Activated B cell treated with CpG ODN at 0.5 μM for 24 hours (primary cell): ENCODE results near the gene PACRGL. TPM values are rescaled to one million over a fixed set of nuclear protein-coding genes. Genes with fewer than 3 reads are reported as not detected.

Experiments used
- ATAC-seq: fragments of 200-7000 bp; cut with Tn5 transposase; one replicate; pipeline ENCODE4 v1.10.0; 2021; ENCODE audit warnings: low read depth, mild to moderate bottlenecking, moderate library complexity
- CTCF ChIA-PET: fragments of 350-600 bp; sonication (Branson Sonifier 250); formaldehyde crosslinking; loops from one replicate; lab custom pipeline; 2021; ENCODE audit warnings: antibody characterized with exemption; lab: Charles Lee
- POLR2A ChIA-PET: fragments of 350-600 bp; sonication (Branson Sonifier 250); formaldehyde crosslinking; loops from one replicate; lab custom pipeline; 2021; ENCODE audit warnings: antibody characterized with exemption; lab: Charles Lee
- DNase-seq: peaks from one replicate; pipeline ENCODE4 v3.0.0; 2022
- H3K27ac Mint-ChIP-seq: one replicate; pipeline ENCODE4 v1.8.0; 2020; ENCODE audit warnings: mixed read lengths
- H3K27me3 Mint-ChIP-seq: one replicate; pipeline ENCODE4 v1.8.0; 2021; ENCODE audit warnings: mixed read lengths
- H3K36me3 Mint-ChIP-seq: one replicate; pipeline ENCODE4 v1.8.0; 2021; ENCODE audit warnings: low read depth, mixed read lengths
- H3K4me1 Mint-ChIP-seq: one replicate; pipeline ENCODE4 v1.8.0; 2021; ENCODE audit warnings: mixed read lengths
- H3K4me3 Mint-ChIP-seq: one replicate; pipeline ENCODE4 v1.8.0; 2020; ENCODE audit warnings: mild to moderate bottlenecking, mixed read lengths
- H3K9me3 Mint-ChIP-seq: one replicate; pipeline ENCODE4 v1.8.0; 2020; ENCODE audit warnings: mixed read lengths
- CTCF ChIP-seq: fragments of 200-600 bp; IDR thresholded peaks from one replicate; pipeline ENCODE4 v1.8.0; 2022; ENCODE audit warnings: antibody characterized with exemption, mild to moderate bottlenecking
- intact Hi-C: fragments of 100-400 bp; cut with micrococcal nuclease; formaldehyde crosslinking; loops from one replicate; pipeline ENCODE4 v1.15.1; 2024
- total RNA-seq: library from RNA; stranded (reverse); gene quantifications from 2 replicates; pipeline ENCODE4 v1.2.3, GENCODE V29; 2022

Gene PACRGL
- total RNA-seq, 1 donor from 2014 or later, result 13.4 TPM

GRCh38 chr4:20666012-20666860 is 34.0 kb upstream of the PACRGL start:
- POLR2A ChIA-PET, result no interaction called here
- no peaks in the 10 kb centered on the region for H3K27me3 Mint-ChIP-seq

DNA sequence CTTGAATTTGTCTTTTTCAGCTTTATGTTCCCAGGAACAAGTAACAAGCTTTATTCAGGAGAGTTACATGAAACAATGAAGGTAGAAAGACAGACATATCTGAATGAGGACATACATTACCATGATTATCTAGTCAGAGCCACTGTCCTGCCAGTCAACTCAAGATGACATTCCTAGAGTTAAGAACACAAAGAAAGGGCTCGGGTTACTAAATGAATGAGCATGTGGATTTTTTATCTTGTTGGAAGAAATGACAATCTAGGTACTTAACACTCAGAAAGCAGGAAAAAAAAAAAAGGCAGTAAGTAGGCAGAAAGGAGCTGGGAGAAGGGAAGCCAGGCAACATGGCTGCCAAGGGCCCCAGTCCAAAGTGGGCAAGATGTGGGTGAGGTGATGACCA is 28.0 kb upstream of the PACRGL start:
- POLR2A ChIA-PET, result no interaction called here
- intact Hi-C loops, result no loop called here

More at GRCh38 chr4:20666012-20666860, 34.0 kb upstream of the PACRGL start:
- no peak for ATAC-seq
- DNase-seq, result no peak
- Mint-ChIP-seq H3K4me1 (no peaks in the 10 kb centered on the region), H3K9me3 (no peaks in the 10 kb centered on the region), H3K27ac (no peak overlapping the region), H3K36me3 (no peaks in the 10 kb centered on the region), H3K4me3 (no peak overlapping the region)
- no peak for TF ChIP-seq CTCF
- intact Hi-C loops, result no loop called here
- CTCF ChIA-PET, result no interaction called here

GRCh38 chr4:20675786-20676185 is 24.5 kb upstream of the PACRGL start:
- DNase-seq, result no peak
- TF ChIP-seq CTCF, result no peak
- no peaks in the 10 kb centered on the region for H3K36me3 Mint-ChIP-seq
- ATAC-seq, result no peak
- H3K9me3 Mint-ChIP-seq, result no peaks in the 10 kb centered on the region
- ChIA-PET POLR2A (no interaction called here), CTCF (no interaction called here)
- H3K4me3 Mint-ChIP-seq, result no peak overlapping the region
- no peak overlapping the region for H3K27ac Mint-ChIP-seq
- H3K4me1 Mint-ChIP-seq, result no peaks in the 10 kb centered on the region
- H3K27me3 Mint-ChIP-seq, result peaks cover 21% of the 10 kb centered on the region
- intact Hi-C loops, result no loop called here

More for the DNA sequence above, 28.0 kb upstream of the PACRGL start:
- H3K27ac Mint-ChIP-seq, result no peak overlapping the region
- peaks cover 20% of the 10 kb centered on the region for H3K27me3 Mint-ChIP-seq
- DNase-seq (no peak), ATAC-seq (no peak)
- no peaks in the 10 kb centered on the region for H3K4me1 Mint-ChIP-seq
- TF ChIP-seq CTCF, result no peak
- no peaks in the 10 kb centered on the region for H3K9me3 Mint-ChIP-seq
- H3K4me3 Mint-ChIP-seq, result no peak overlapping the region
- H3K36me3 Mint-ChIP-seq, result no peaks in the 10 kb centered on the region
- CTCF ChIA-PET, result no interaction called here

DNA sequence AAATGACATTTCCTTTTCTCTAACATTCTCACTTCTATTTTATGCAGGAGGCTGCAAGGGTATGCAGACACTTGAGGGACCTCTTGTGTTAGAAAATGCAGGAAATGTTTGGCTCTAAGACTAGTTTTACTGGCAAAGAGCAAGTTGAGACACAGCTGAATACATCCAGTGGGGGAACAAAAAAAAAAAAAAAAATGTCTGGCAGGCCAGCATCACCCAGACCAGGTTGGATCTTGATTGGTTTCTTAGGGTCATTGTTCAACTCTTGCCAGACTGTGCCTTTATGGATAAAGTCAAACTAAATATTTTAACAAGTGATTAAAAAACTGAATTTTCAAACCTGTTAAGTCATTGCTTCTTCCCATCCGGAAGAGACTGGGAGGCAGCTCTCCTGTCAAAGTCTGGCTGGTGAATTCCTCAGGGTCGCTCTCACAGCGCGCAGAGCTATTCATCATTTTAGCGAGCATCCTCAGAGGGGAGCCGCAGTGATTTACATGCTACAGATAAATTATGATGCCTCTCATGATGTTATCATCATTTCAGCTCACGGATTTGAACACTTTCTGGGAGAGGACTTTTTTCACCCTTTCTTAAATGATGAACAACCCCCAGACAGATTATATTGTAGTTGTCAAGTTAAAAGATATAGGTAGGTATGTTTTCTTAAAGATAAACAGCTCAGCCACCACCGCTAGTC is 23.6 kb upstream of the PACRGL start:
- H3K4me3 Mint-ChIP-seq, result no peak overlapping the region
- TF ChIP-seq CTCF, result no peak
- ChIA-PET CTCF (no interaction called here), POLR2A (no interaction called here)
- intact Hi-C loops, result no loop called here
- ATAC-seq, result no peak
- H3K4me1 Mint-ChIP-seq, result no peaks in the 10 kb centered on the region
- H3K27ac Mint-ChIP-seq, result no peak overlapping the region
- H3K27me3 Mint-ChIP-seq, result peaks cover 21% of the 10 kb centered on the region
- no peak for DNase-seq
- H3K9me3 Mint-ChIP-seq, result no peaks in the 10 kb centered on the region
- no peaks in the 10 kb centered on the region for H3K36me3 Mint-ChIP-seq

DNA sequence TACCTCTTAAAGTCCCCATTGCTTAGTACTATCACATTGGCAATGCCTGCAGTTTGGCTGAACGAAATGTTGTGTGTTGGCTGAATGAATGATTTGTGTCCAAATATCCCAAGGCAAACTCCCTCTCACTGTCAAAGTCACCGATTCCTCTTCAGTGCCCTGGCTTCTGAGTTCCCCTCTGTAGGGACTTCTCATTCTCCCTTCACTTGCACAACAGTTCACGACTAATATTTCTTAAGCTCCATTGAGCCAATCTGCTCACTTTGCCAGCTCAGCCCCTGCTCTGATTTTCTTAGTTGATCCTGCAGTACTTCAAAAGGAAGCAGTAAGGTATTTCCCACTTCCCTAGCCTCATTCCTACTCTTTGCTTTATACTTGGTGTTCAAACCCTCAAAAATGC is 21.9 kb upstream of the PACRGL start:
- Mint-ChIP-seq H3K9me3 (no peaks in the 10 kb centered on the region), H3K4me1 (no peaks in the 10 kb centered on the region), H3K27ac (no peak overlapping the region), H3K27me3 (peaks cover 14% of the 10 kb centered on the region), H3K4me3 (no peak overlapping the region), H3K36me3 (no peaks in the 10 kb centered on the region)
- ChIA-PET CTCF (no interaction called here), POLR2A (no interaction called here)
- ATAC-seq (no peak), DNase-seq (no peak)
- intact Hi-C loops, result no loop called here
- TF ChIP-seq CTCF, result no peak
